ENCODE measurements around the gene TAF4B.
"Not testable (repeated sequence)": the region's sequence is repeated elsewhere in the genome, so short reads cannot be mapped to it uniquely, and the experiment has no call there.

The TAF4B gene

GRCh38 chr18:26233208-26233607 lies 7.0 kb downstream of the TAF4B start:
- DNase-seq (ENCODE audit: low read depth): no peak

- not testable (repeated sequence) for DNase-seq (ENCODE audit: low read depth)
Measured at GRCh38 chr18:26237363-26237762, 11.1 kb downstream of the TAF4B start.

GRCh38 chr18:26238718-26239117 lies 12.5 kb downstream of the TAF4B start:
- DNase-seq (ENCODE audit: low read depth): not testable (repeated sequence)

- DNase-seq (ENCODE audit: low read depth): not testable (repeated sequence)
Measured at GRCh38 chr18:26242392-26242791, 16.1 kb downstream of the TAF4B start.

GRCh38 chr18:26245434-26245833 lies 19.2 kb downstream of the TAF4B start:
- DNase-seq (ENCODE audit: low read depth): not testable (repeated sequence)

DNA sequence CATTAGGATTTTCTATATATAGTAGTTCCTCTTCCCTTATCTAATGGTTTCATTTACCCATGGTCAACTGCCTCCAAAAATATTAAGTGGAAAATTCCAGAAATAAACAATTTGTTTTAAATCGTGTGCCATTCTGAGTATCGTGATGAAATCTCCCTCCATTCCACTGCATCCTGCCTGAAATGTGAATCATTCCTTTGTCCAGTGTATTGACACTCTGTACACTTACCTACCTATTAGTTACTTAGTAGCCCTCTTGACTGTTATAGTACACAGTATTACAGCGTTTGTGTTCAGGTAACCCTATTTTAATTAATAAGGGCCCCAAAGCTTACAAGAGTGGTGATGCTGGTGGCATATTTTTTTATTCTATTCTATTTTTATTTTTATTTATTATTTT lies 26.2 kb downstream of the TAF4B start:
- no peak for DNase-seq (ENCODE audit: low read depth)

DNA sequence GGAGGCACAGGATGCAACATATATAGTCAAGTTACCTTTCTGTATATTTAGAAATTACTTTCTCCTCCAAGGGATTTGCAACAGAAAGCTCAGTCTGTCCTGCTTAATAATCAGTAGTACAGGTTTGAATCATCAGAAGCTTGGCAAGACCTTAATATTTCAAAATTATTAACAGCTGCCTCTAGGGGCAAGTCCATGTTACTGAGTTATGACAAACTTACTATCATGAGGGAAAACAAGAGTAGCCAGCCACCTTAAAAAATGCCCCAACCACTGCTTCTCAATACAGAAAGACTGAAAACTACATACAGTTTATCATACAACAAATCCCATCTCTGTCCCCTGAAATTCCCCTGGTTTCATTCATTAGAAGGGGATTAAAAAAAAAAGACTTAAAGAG lies 28.6 kb downstream of the TAF4B start:
- not testable (repeated sequence) for DNase-seq (ENCODE audit: low read depth)

GRCh38 chr18:26255695-26256622 lies 29.7 kb downstream of the TAF4B start:
- DNase-seq (ENCODE audit: low read depth): no peak

DNA sequence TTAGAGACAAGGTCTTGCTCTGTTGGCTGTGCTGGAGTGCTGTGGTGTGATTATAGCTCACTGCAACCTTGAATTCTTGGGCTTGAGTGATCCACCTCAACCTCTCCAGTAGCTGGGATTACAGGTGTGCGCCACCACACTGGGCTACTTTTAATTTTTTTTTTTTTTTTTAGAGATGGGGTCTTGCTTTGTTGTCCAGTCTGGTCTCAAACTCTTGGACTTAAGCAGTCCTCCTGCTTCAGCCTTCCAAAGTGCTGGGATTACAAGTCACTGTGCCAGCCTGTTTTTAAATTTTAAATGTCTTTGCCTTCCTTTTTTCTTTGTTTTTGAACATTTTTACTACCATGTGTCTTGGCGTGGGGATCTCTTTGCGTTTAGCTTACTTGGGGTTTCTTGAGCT lies 32.5 kb downstream of the TAF4B start:
- DNase-seq (ENCODE audit: low read depth): no peak

DNA sequence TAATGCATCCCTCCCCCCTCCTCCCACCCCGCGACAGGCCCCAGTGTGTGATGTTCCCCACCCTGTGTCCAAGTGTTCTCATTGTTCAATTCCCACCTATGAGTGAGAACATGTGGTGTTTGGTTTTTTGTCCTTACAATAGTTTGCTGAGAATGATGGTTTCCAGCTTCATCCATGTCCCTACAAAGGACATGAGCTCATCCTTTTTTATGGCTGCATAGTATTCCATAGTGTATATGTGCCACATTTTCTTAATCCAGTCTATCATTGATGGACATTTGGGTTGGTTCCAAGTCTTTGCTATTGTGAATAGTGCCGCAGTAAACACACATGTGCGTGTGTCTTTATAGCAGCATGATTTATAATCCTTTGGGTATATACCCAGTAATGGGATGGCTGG lies 33.2 kb downstream of the TAF4B start:
- DNase-seq (ENCODE audit: low read depth): not testable (repeated sequence)

GRCh38 chr18:26262156-26262555 lies 35.9 kb downstream of the TAF4B start:
- DNase-seq (ENCODE audit: low read depth): no peak

- DNase-seq (ENCODE audit: low read depth): no peak
Measured at GRCh38 chr18:26267357-26267930, 41.2 kb downstream of the TAF4B start.

- DNase-seq (ENCODE audit: low read depth): no peak
Measured at GRCh38 chr18:26268454-26268853, 42.2 kb downstream of the TAF4B start.

DNA sequence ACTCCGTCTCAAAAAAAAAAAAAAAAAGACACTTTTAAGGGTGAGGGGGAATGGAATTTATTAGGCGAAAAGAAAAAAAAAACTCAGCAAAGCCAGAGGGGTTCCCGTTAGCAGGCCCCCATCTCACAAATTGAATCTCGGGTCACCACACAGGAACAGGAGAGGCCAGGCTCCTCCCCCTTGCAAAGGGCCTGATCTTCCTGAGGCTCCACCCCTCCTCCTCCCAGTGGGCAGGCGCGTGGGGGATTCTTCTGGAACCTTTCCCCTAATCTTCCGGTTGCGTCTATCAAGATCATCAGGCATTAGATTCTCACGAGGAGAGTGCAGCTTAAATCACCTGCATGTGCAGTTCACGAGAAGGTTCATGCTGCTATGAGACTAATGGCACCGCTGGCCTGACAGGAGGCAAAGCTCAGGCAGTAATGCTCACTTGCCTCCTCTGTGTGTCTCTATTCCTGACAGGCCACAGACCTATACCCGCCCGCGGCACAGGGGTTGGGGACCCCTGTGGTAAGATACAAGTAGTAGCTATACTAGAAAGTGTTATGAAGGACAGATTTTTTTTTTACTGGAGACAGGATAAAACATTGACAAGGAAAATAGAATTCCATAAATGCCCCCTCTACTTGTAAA lies 45.8 kb downstream of the TAF4B start:
- no peak for DNase-seq (ENCODE audit: low read depth)

DNA sequence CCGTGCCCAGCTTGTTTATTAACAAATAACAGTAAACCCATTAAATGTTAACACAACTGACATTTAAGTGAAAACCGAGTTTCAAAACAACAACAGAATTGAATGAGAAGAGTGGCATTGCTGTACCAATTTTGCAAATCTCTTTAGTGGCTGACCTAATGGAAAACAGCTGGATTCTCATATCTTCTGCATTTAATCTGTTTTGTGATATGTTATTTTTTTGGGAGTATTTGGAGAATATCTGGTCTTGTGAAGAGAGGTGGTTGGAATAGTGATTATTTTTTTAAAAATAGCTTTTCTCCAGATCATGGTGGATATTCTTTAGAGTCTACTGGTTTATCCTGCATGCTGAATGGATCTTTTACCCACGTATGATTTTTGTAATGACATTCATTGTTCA lies 51.1 kb downstream of the TAF4B start:
- no peak for DNase-seq (ENCODE audit: low read depth)

- DNase-seq (ENCODE audit: low read depth): no peak
Measured at GRCh38 chr18:26279428-26279827, 53.2 kb downstream of the TAF4B start.

DNA sequence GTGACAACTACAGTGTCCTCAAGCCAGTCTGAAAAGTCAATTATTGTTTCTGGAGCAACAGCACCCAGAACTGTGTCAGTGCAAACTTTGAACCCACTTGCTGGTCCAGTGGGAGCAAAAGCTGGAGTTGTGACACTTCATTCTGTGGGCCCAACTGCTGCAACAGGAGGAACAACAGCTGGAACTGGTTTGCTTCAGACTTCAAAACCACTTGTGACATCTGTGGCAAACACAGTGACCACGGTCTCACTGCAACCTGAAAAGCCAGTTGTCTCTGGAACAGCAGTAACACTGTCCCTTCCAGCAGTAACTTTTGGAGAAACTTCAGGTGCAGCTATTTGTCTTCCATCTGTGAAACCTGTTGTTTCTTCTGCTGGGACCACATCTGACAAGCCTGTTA lies 59.8 kb downstream of the TAF4B start:
- DNase-seq (ENCODE audit: low read depth): no peak

DNA sequence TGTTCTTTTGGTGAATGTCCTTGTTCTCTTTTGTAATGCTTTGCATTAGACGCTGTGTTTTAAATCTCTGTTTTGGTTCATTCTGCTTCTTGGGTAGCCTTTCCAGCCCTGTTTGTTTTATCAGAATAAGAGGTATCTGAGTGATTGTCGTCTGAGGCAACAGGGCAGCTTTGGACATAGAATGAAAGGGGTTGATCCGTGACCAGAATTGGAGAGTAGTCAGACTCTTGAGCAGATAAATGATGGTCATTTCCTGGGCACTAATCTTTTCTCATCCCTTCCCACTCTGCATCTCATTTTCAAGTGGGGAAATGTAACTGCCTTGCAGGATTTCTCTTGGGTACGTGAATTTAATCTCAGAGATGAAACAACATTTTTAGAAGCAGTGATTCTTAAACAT lies 61.4 kb downstream of the TAF4B start:
- no peak for DNase-seq (ENCODE audit: low read depth)

GRCh38 chr18:26290385-26290784 lies 64.1 kb downstream of the TAF4B start:
- no peak for DNase-seq (ENCODE audit: low read depth)

GRCh38 chr18:26293982-26294381 lies 67.7 kb downstream of the TAF4B start:
- DNase-seq (ENCODE audit: low read depth): no peak

DNA sequence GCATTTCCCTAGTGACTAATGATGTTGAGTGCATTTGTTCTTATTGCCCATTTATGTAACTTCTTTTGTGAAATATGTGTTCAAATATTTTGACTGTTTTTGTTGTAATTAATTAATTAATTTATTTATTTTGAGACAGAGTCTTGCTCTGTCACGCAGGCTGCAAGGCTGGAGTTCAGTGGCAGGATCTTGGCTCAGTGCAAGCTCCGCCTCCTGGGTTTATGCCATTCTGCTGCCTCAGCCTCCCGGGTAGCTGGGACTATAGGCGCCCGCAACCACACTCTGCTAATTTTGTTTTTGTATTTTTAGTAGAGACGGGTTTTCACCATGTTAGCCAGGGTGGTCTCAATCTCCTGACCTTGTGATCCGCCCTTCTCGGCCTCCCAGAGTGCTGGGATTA lies 71.9 kb downstream of the TAF4B start:
- no peak for DNase-seq (ENCODE audit: low read depth)

- no peak for DNase-seq (ENCODE audit: low read depth)
Measured at GRCh38 chr18:26301681-26302080, 75.4 kb downstream of the TAF4B start.

- DNase-seq (ENCODE audit: low read depth): not testable (repeated sequence)
Measured at GRCh38 chr18:26303222-26303621, 77.0 kb downstream of the TAF4B start.

Data from T-helper 22 cell (primary cell).